Fibroblast of mammary gland (primary cell): ENCODE results near the gene TRIP13.
A peak's percentile ranks its signal among the peaks of the same experiment; 100 is the strongest.

ENCODE experiments used
- DNase-seq: peaks from one replicate; pipeline ENCODE4 v3.0.0-alpha.2; 2010; ENCODE audit warnings: low read depth
- H3K4me3 ChIP-seq: 2 replicates; pipeline ENCODE4 v1.5.1; 2011; ENCODE audit warnings: low read depth, mild to moderate bottlenecking, low read length, moderate library complexity; ENCODE audit not compliant: control insufficient read depth
- CTCF ChIP-seq: conservative IDR thresholded peaks from 2 replicates; pipeline ENCODE4 v1.5.1; 2011; ENCODE audit warnings: low read depth, low read length, inconsistent platforms; ENCODE audit not compliant: control insufficient read depth, insufficient read depth

Gene TRIP13

GRCh38 chr5:864492-865167, 28.1 kb upstream of the TRIP13 start:
- TF ChIP-seq CTCF: no peak
- peak; percentile 34 for DNase-seq

GRCh38 chr5:865168-865521, 27.5 kb upstream of the TRIP13 start:
- DNase-seq: no peak
- no peak for TF ChIP-seq CTCF
- H3K4me3 ChIP-seq: no peak overlapping the region

More at GRCh38 chr5:864492-865167, 28.1 kb upstream of the TRIP13 start:
- H3K4me3 ChIP-seq: no peak overlapping the region

GRCh38 chr5:865771-866170, 26.9 kb upstream of the TRIP13 start:
- no peak overlapping the region for H3K4me3 ChIP-seq
- TF ChIP-seq CTCF: no peak
- no peak for DNase-seq

GRCh38 chr5:867300-867870, 25.3 kb upstream of the TRIP13 start:
- H3K4me3 ChIP-seq: no peak overlapping the region
- no peak for DNase-seq
- no peak for TF ChIP-seq CTCF

GRCh38 chr5:868428-869135, 24.1 kb upstream of the TRIP13 start:
- no peak for DNase-seq
- no peak for TF ChIP-seq CTCF
- no peak overlapping the region for H3K4me3 ChIP-seq

- DNase-seq: no peak
- no peak for TF ChIP-seq CTCF
- H3K4me3 ChIP-seq: no peak overlapping the region
Observed at GRCh38 chr5:870956-871355, 21.7 kb upstream of the TRIP13 start.
